ENCODE measurements around the gene DBF4B.

DBF4B gene

GRCh38 chr17:44776628-44777393, 68.3 kb downstream of the DBF4B start:
- in situ Hi-C loops (cut with MboI; ENCODE audit: low sequenced_read_pairs) = no loop called here

GRCh38 chr17:44777394-44778348, 69.2 kb downstream of the DBF4B start:
- in situ Hi-C loops (cut with MboI; ENCODE audit: low sequenced_read_pairs) = no loop called here

- in situ Hi-C loops (cut with MboI; ENCODE audit: low sequenced_read_pairs) = no loop called here
Observed at GRCh38 chr17:44778656-44779210, 70.3 kb downstream of the DBF4B start.

- in situ Hi-C loops (cut with MboI; ENCODE audit: low sequenced_read_pairs) = loop anchor here (10.0 kb wide), 1 partner anchor 85 kb away; no protein-coding TSS in a partner anchor
Observed at GRCh38 chr17:44779211-44780025, 71.0 kb downstream of the DBF4B start.

GRCh38 chr17:44780161-44780560, 71.7 kb downstream of the DBF4B start:
- in situ Hi-C loops (cut with MboI; ENCODE audit: low sequenced_read_pairs) = loop anchor here (10.0 kb wide), 1 partner anchor 85 kb away; no protein-coding TSS in a partner anchor

GRCh38 chr17:44780845-44781480, 72.5 kb downstream of the DBF4B start:
- in situ Hi-C loops (cut with MboI; ENCODE audit: low sequenced_read_pairs) = loop anchor here (10.0 kb wide), 1 partner anchor 84 kb away; no protein-coding TSS in a partner anchor

- in situ Hi-C loops (cut with MboI; ENCODE audit: low sequenced_read_pairs) = loop anchor here (10.0 kb wide), 1 partner anchor 83 kb away; no protein-coding TSS in a partner anchor
Observed at GRCh38 chr17:44781551-44782325, 73.3 kb downstream of the DBF4B start.

GRCh38 chr17:44782326-44782850, 73.9 kb downstream of the DBF4B start:
- in situ Hi-C loops (cut with MboI; ENCODE audit: low sequenced_read_pairs) = loop anchor here (10.0 kb wide), 1 partner anchor 82 kb away; no protein-coding TSS in a partner anchor

- in situ Hi-C loops (cut with MboI; ENCODE audit: low sequenced_read_pairs) = loop anchor here (10.0 kb wide), 1 partner anchor 79 kb away; no protein-coding TSS in a partner anchor
Observed at GRCh38 chr17:44785921-44786320, 77.5 kb downstream of the DBF4B start.

GRCh38 chr17:44786551-44787081, 78.2 kb downstream of the DBF4B start:
- in situ Hi-C loops (cut with MboI; ENCODE audit: low sequenced_read_pairs) = loop anchor here (10.0 kb wide), 1 partner anchor 78 kb away; no protein-coding TSS in a partner anchor

- in situ Hi-C loops (cut with MboI; ENCODE audit: low sequenced_read_pairs) = loop anchor here (10.0 kb wide), 1 partner anchor 77 kb away; no protein-coding TSS in a partner anchor
Observed at GRCh38 chr17:44787271-44787940, 78.9 kb downstream of the DBF4B start.

- in situ Hi-C loops (cut with MboI; ENCODE audit: low sequenced_read_pairs) = loop anchor here (10.0 kb wide), 1 partner anchor 77 kb away; no protein-coding TSS in a partner anchor
Observed at GRCh38 chr17:44788139-44788538, 79.7 kb downstream of the DBF4B start.

GRCh38 chr17:44792276-44792675, 83.8 kb downstream of the DBF4B start:
- in situ Hi-C loops (cut with MboI; ENCODE audit: low sequenced_read_pairs) = no loop called here

GRCh38 chr17:44793885-44794842, 85.7 kb downstream of the DBF4B start:
- in situ Hi-C loops (cut with MboI; ENCODE audit: low sequenced_read_pairs) = no loop called here

- in situ Hi-C loops (cut with MboI; ENCODE audit: low sequenced_read_pairs) = no loop called here
Observed at GRCh38 chr17:44794851-44795413, 86.5 kb downstream of the DBF4B start.

GRCh38 chr17:44795421-44795820, 87.0 kb downstream of the DBF4B start:
- in situ Hi-C loops (cut with MboI; ENCODE audit: low sequenced_read_pairs) = no loop called here
